Stimulated activated CD8-positive, alpha-beta memory T cell treated with anti-CD3 and anti-CD28 coated beads, Interleukin-4, amount 100 ng/mL, for 48 hours (primary cell): Measurements from ENCODE around the gene DISC1.

ENCODE experiments used
- DNase-seq: peaks from one replicate; pipeline ENCODE4 v3.0.0-alpha.2; 2020

The DISC1 gene

GRCh38 chr1:231828182-231828920, 201.8 kb downstream of the DISC1 start:
- DNase-seq = no peak

- DNase-seq = no peak
These were observed 202.7 kb downstream of the DISC1 start for GRCh38 chr1:231829332-231829731.

- no peak for DNase-seq
These were observed 209.8 kb downstream of the DISC1 start for GRCh38 chr1:231836227-231836893.

- no peak for DNase-seq
These were observed 211.9 kb downstream of the DISC1 start for GRCh38 chr1:231838521-231838920.

- no peak for DNase-seq
These were observed 213.4 kb downstream of the DISC1 start for GRCh38 chr1:231839999-231840398.

- DNase-seq = no peak
These were observed 215.2 kb downstream of the DISC1 start for GRCh38 chr1:231841616-231842344.

GRCh38 chr1:231842441-231842840, 215.9 kb downstream of the DISC1 start:
- no peak for DNase-seq

- no peak for DNase-seq
These were observed 218.5 kb downstream of the DISC1 start for GRCh38 chr1:231844986-231845502.

- DNase-seq = no peak
These were observed 221.2 kb downstream of the DISC1 start for GRCh38 chr1:231847612-231848397.

GRCh38 chr1:231849981-231850380, 223.4 kb downstream of the DISC1 start:
- DNase-seq = no peak

GRCh38 chr1:231850786-231851185, 224.2 kb downstream of the DISC1 start:
- DNase-seq = no peak

- DNase-seq = no peak
These were observed 227.1 kb downstream of the DISC1 start for GRCh38 chr1:231853588-231854207.

- DNase-seq = no peak
These were observed 228.8 kb downstream of the DISC1 start for GRCh38 chr1:231855361-231855760.

- DNase-seq = no peak
These were observed 229.3 kb downstream of the DISC1 start for GRCh38 chr1:231855926-231856325.

- DNase-seq = no peak
These were observed 229.8 kb downstream of the DISC1 start for GRCh38 chr1:231856426-231856825.

GRCh38 chr1:231856894-231857293, 230.3 kb downstream of the DISC1 start:
- DNase-seq = no peak

- DNase-seq = no peak
These were observed 231.1 kb downstream of the DISC1 start for GRCh38 chr1:231857609-231858135.

- DNase-seq = no peak
These were observed 233.9 kb downstream of the DISC1 start for GRCh38 chr1:231860221-231861088.

GRCh38 chr1:231861541-231862481, 235.2 kb downstream of the DISC1 start:
- DNase-seq = no peak

GRCh38 chr1:231862611-231863010, 236.0 kb downstream of the DISC1 start:
- no peak for DNase-seq
